ENCODE measurements around the gene GFPT2.

Gene GFPT2

DNA sequence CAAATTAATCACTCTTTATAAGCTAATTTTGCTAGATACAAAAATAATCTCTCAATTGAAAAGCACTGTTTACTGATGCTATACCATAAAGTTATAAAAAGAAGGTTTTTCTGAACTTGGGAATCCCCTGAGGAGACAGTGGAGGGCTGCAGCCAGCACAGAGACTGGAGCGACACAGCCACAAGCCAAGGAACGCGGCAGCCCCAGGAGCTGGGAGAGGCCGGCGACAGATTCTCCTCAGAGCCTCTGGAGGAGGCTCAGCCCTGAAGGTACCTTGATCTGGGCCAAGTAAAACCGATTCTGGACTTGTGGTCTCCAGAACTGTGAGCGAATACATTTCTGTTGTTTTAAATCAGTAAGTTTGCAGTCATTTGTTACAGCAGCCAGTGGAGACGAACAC is 3.7 kb downstream of the GFPT2 start:
- no peaks in the 10 kb centered on the region for H3K36me3 ChIP-seq (ENCODE audit: low read depth)
- ATAC-seq (ENCODE audit: low read depth) (no peak), DNase-seq (ENCODE audit: low spot score) (no peak)
- TF ChIP-seq, protein P1, sequence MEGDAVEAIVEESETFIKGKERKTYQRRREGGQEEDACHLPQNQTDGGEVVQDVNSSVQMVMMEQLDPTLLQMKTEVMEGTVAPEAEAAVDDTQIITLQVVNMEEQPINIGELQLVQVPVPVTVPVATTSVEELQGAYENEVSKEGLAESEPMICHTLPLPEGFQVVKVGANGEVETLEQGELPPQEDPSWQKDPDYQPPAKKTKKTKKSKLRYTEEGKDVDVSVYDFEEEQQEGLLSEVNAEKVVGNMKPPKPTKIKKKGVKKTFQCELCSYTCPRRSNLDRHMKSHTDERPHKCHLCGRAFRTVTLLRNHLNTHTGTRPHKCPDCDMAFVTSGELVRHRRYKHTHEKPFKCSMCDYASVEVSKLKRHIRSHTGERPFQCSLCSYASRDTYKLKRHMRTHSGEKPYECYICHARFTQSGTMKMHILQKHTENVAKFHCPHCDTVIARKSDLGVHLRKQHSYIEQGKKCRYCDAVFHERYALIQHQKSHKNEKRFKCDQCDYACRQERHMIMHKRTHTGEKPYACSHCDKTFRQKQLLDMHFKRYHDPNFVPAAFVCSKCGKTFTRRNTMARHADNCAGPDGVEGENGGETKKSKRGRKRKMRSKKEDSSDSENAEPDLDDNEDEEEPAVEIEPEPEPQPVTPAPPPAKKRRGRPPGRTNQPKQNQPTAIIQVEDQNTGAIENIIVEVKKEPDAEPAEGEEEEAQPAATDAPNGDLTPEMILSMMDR (IDR thresholded peaks at IDR 0.05; ENCODE audit: poor library complexity, severe bottlenecking) = no peak
- H3K27ac ChIP-seq (ENCODE audit: poor library complexity, severe bottlenecking) = no peak overlapping the region
- H3K4me3 ChIP-seq (ENCODE audit: severe bottlenecking) = no peak overlapping the region
- no peaks in the 10 kb centered on the region for H3K4me1 ChIP-seq (ENCODE audit: insufficient read depth, poor library complexity, severe bottlenecking)
- H3K9me3 ChIP-seq (ENCODE audit: severe bottlenecking) = no peaks in the 10 kb centered on the region
- H3K27me3 ChIP-seq (ENCODE audit: insufficient read depth, poor library complexity, severe bottlenecking) = peaks cover 42% of the 10 kb centered on the region

DNA sequence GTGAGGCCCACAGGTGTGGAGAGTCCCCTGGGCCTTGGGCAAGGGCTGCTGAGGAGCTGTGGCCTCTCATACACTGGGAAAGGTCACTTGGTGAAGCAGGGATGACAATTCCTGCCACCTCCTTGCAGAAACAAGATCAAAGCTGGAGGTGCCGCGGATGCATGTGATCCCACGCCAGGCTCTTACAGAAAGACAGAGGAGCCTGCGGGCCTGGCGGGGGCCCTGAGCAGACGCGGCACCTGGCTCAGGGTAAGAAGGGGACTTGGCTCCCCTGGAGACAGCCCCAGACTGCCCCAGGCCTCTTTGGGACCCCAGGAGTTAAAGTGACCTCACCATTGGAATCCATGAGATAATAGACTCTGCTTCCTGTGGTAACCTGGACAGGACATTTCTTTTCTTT is 4.8 kb downstream of the GFPT2 start:
- Histone ChIP-seq H3K9me3 (ENCODE audit: severe bottlenecking) (no peaks in the 10 kb centered on the region), H3K27ac (ENCODE audit: poor library complexity, severe bottlenecking) (no peak overlapping the region), H3K4me1 (ENCODE audit: insufficient read depth, poor library complexity, severe bottlenecking) (peaks cover 3% of the 10 kb centered on the region), H3K27me3 (ENCODE audit: insufficient read depth, poor library complexity, severe bottlenecking) (peaks cover 31% of the 10 kb centered on the region), H3K4me3 (ENCODE audit: severe bottlenecking) (no peak overlapping the region), H3K36me3 (ENCODE audit: low read depth) (no peaks in the 10 kb centered on the region)
- DNase-seq (ENCODE audit: low spot score) = no peak
- ATAC-seq (ENCODE audit: low read depth) = no peak
- TF ChIP-seq, protein P1 (IDR thresholded peaks at IDR 0.05; ENCODE audit: poor library complexity, severe bottlenecking) = no peak

DNA sequence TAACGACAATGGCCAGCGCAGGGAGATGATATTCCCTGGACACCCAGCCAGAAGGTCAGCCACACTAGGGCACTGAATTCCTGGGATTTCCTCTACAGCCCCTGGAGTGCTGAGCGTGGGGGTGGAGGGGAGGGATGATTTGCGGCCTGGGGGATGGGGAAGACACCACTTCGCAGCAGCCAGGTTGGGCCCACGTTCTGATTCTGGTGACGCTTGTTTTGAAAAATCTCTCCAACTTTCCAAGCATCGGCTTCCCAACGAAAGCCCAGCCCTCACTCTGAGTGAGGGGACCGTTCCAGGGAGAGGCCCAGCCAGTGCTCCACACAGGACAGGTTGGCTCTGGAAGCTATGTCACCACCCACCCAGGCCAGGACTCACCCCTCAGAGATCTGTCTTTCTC is 5.4 kb downstream of the GFPT2 start:
- Histone ChIP-seq H3K36me3 (ENCODE audit: low read depth) (no peaks in the 10 kb centered on the region), H3K4me1 (ENCODE audit: insufficient read depth, poor library complexity, severe bottlenecking) (peaks cover 3% of the 10 kb centered on the region), H3K27ac (ENCODE audit: poor library complexity, severe bottlenecking) (no peak overlapping the region), H3K4me3 (ENCODE audit: severe bottlenecking) (no peak overlapping the region), H3K27me3 (ENCODE audit: insufficient read depth, poor library complexity, severe bottlenecking) (peaks cover 28% of the 10 kb centered on the region), H3K9me3 (ENCODE audit: severe bottlenecking) (no peaks in the 10 kb centered on the region)
- DNase-seq (ENCODE audit: low spot score) (no peak), ATAC-seq (ENCODE audit: low read depth) (no peak)
- TF ChIP-seq, protein P1 (IDR thresholded peaks at IDR 0.05; ENCODE audit: poor library complexity, severe bottlenecking) = no peak

DNA sequence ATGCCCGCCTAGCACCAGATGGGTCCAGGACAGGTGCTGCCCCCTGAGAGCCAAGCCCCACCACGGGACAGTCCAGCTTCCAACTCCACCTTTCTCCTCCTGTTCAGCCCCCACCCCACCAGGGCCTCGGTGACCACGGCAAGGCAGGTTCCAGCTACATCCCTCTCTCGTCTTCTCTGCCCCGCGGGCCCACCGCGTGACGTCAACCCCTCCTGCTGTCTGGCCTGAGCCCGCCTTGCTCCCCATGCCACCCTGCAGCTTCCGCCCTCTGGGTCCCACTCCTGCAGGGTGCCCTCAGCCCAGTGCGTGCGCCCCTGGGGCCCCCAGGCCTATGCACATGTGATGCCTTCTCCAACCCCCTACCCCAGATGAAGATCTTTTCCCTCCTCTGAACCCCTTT is 6.8 kb downstream of the GFPT2 start:
- Histone ChIP-seq H3K27ac (ENCODE audit: poor library complexity, severe bottlenecking) (no peak overlapping the region), H3K27me3 (ENCODE audit: insufficient read depth, poor library complexity, severe bottlenecking) (peaks cover 14% of the 10 kb centered on the region), H3K4me3 (ENCODE audit: severe bottlenecking) (no peak overlapping the region), H3K36me3 (ENCODE audit: low read depth) (no peaks in the 10 kb centered on the region), H3K9me3 (ENCODE audit: severe bottlenecking) (no peaks in the 10 kb centered on the region), H3K4me1 (ENCODE audit: insufficient read depth, poor library complexity, severe bottlenecking) (peaks cover 3% of the 10 kb centered on the region)
- DNase-seq (ENCODE audit: low spot score) = no peak
- ATAC-seq (ENCODE audit: low read depth) = no peak
- TF ChIP-seq, protein P1 (IDR thresholded peaks at IDR 0.05; ENCODE audit: poor library complexity, severe bottlenecking) = no peak

DNA sequence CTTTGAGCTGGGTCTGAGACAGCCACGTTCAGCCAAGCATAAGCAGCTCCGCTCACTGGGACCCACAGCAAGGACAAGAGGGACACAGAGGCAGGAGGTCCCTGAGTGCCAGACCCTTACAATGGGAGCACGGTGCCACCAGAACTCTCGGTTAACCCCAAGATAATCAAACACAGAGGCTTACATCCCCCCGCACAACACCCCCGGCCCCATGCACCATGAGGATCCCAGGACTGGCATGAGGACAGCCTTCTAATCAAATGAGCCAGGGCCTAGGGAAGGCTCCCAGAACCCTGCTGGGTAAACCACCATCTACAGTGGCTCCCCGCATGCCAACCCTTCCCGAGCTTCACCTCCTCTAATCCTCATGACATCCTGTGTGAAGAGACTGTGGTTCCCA is 7.4 kb downstream of the GFPT2 start:
- Histone ChIP-seq H3K9me3 (ENCODE audit: severe bottlenecking) (no peaks in the 10 kb centered on the region), H3K4me3 (ENCODE audit: severe bottlenecking) (no peak overlapping the region), H3K27ac (ENCODE audit: poor library complexity, severe bottlenecking) (no peak overlapping the region), H3K36me3 (ENCODE audit: low read depth) (no peaks in the 10 kb centered on the region), H3K27me3 (ENCODE audit: insufficient read depth, poor library complexity, severe bottlenecking) (peaks cover 11% of the 10 kb centered on the region), H3K4me1 (ENCODE audit: insufficient read depth, poor library complexity, severe bottlenecking) (peaks cover 3% of the 10 kb centered on the region)
- DNase-seq (ENCODE audit: low spot score) (no peak), ATAC-seq (ENCODE audit: low read depth) (no peak)
- TF ChIP-seq, protein P1 (IDR thresholded peaks at IDR 0.05; ENCODE audit: poor library complexity, severe bottlenecking) = no peak
